BJ (cell line): ENCODE results near the gene IGSF8. TPM values are rescaled to one million over a fixed set of nuclear protein-coding genes. Genes with fewer than 3 reads are reported as not detected.
A peak's percentile ranks its signal among the peaks of the same experiment; 100 is the strongest.

Experiments
- CTCF ChIA-PET: fragments of 350-600 bp; formaldehyde crosslinking; extraction: SDS; loops from one replicate; lab custom pipeline; 2021; ENCODE audit warnings: antibody characterized with exemption, inconsistent platforms; lab: Yijun Ruan, JAX
- POLR2A ChIA-PET: fragments of 300-600 bp; sonication (Branson Sonifier 250); formaldehyde crosslinking; extraction: SDS; loops from one replicate; lab custom pipeline; 2021; ENCODE audit warnings: antibody characterized with exemption; lab: Charles Lee
- DNase-seq: peaks from one replicate; pipeline ENCODE4 v3.0.0-alpha.2; 2011; ENCODE audit warnings: low read depth
- H3K27me3 ChIP-seq: 2 replicates; pipeline ENCODE4 v1.6.0; 2011; ENCODE audit warnings: low read length; ENCODE audit not compliant: control insufficient read depth, insufficient read depth
- H3K36me3 ChIP-seq: 2 replicates; pipeline ENCODE4 v1.5.1; 2011; ENCODE audit warnings: low read length; ENCODE audit not compliant: control insufficient read depth, insufficient read depth
- H3K4me3 ChIP-seq: 2 replicates; pipeline ENCODE4 v1.5.1; 2011; ENCODE audit warnings: low read depth, mild to moderate bottlenecking, control low read depth, low read length
- CTCF ChIP-seq: IDR thresholded peaks from 2 replicates; pipeline ENCODE4 v1.5.1; 2011; ENCODE audit warnings: low read depth, mild to moderate bottlenecking, control low read depth, inconsistent platforms, low read length, moderate library complexity; ENCODE audit not compliant: insufficient read depth
- polyA plus RNA-seq: library from polyadenylated mRNA; depleted of rRNA; stranded (reverse); fragments of >200 nt; gene quantifications from 2 replicates; pipeline ENCODE4 v1.2.3, GENCODE V29; 2011

Gene IGSF8
- polyA plus RNA-seq, 1 experiment, result 29.7 TPM

- no peak overlapping the region for H3K4me3 ChIP-seq
- no peak for DNase-seq
- peaks cover 3% of the 10 kb centered on the region for H3K27me3 ChIP-seq
- TF ChIP-seq CTCF, result peak; percentile 58
- no peaks in the 10 kb centered on the region for H3K36me3 ChIP-seq
- CTCF ChIA-PET, result interaction anchor here (0.6 to 3.6 kb wide), 20 partner anchors 8 to 253 kb away, joined by 3 to 17 read pairs (median 3); partner anchors contain the start of genes ATP1A4, DCAF8 and IGSF8
- POLR2A ChIA-PET, result no interaction called here
Measured at GRCh38 chr1:160108888-160109662, 10.7 kb upstream of the IGSF8 start.

- Histone ChIP-seq H3K27me3 (peaks cover 3% of the 10 kb centered on the region), H3K36me3 (no peaks in the 10 kb centered on the region), H3K4me3 (no peak overlapping the region)
- ChIA-PET POLR2A (no interaction called here), CTCF (interaction anchor here (1.2 to 2.5 kb wide), 5 partner anchors 10 to 145 kb away, joined by 3 to 13 read pairs (median 4); no protein-coding TSS in a partner anchor)
- no peak for DNase-seq
- TF ChIP-seq CTCF, result no peak
Measured at GRCh38 chr1:160107512-160107911, 9.1 kb upstream of the IGSF8 start.

- POLR2A ChIA-PET, result no interaction called here
Measured at GRCh38 chr1:160105155-160105554, 6.7 kb upstream of the IGSF8 start.

GRCh38 chr1:160104486-160104885, 6.1 kb upstream of the IGSF8 start:
- no peak for TF ChIP-seq CTCF
- Histone ChIP-seq H3K4me3 (no peak overlapping the region), H3K36me3 (no peaks in the 10 kb centered on the region), H3K27me3 (peaks cover 2% of the 10 kb centered on the region)
- ChIA-PET CTCF (interaction anchor here (1.0 to 7.1 kb wide), 9 partner anchors 14 to 272 kb away, joined by 3 to 82 read pairs (median 7); partner anchors contain the start of gene CASQ1), POLR2A (no interaction called here)
- no peak for DNase-seq

More at GRCh38 chr1:160105155-160105554, 6.7 kb upstream of the IGSF8 start:
- H3K36me3 ChIP-seq, result no peaks in the 10 kb centered on the region
- H3K27me3 ChIP-seq, result peaks cover 2% of the 10 kb centered on the region
- H3K4me3 ChIP-seq, result no peak overlapping the region
- DNase-seq, result no peak
- CTCF ChIA-PET, result interaction anchor here (0.6 to 7.1 kb wide), 11 partner anchors 13 to 272 kb away, joined by 3 to 82 read pairs (median 6); partner anchors contain the start of gene CASQ1
- TF ChIP-seq CTCF, result no peak

- ChIA-PET POLR2A (no interaction called here), CTCF (interaction anchor here (0.6 to 7.1 kb wide), 19 partner anchors 11 to 251 kb away, joined by 3 to 82 read pairs (median 4); partner anchors contain the start of gene CASQ1)
- no peak for DNase-seq
- no peak overlapping the region for H3K4me3 ChIP-seq
- H3K27me3 ChIP-seq, result peaks cover 2% of the 10 kb centered on the region
- H3K36me3 ChIP-seq, result no peaks in the 10 kb centered on the region
- no peak for TF ChIP-seq CTCF
Measured at GRCh38 chr1:160103658-160104408, 5.4 kb upstream of the IGSF8 start.
